Adrenal gland (tissue), 5 donors: Measurements from ENCODE around the gene SNAI3.

Experiments
- POLR2A ChIP-seq, 2 donors: fragments of 450-650 bp; IDR thresholded peaks; one replicate each; pipeline ENCODE4 v1.6.1; 2017; ENCODE audit warnings: antibody characterized with exemption in 2 of 2, mild to moderate bottlenecking in 2 of 2, moderate library complexity in 1 of 2
- TF ChIP-seq, protein P1 (sequence below), 6 experiments: fragments of 450-650 bp in 4 of 6; fragments of 200-600 bp in 2 of 6; sonication (generic) in 1 of 6; IDR thresholded peaks; 1 replicate in 5 of 6; 2 replicates in 1 of 6; pipeline versions ENCODE4 v1.5.1 to v1.8.0; 2016 to 2021; ENCODE audit warnings: antibody characterized with exemption in 6 of 6, mild to moderate bottlenecking in 2 of 6, moderate library complexity in 1 of 6
- donor health status: DM: no; HTN: no; CAD: no.

GRCh38 chr16:88725609-88726407, 39.5 kb upstream of the SNAI3 start:
- no peak for TF ChIP-seq POLR2A (IDR thresholded peaks at IDR 0.05)
- TF ChIP-seq, protein P1, sequence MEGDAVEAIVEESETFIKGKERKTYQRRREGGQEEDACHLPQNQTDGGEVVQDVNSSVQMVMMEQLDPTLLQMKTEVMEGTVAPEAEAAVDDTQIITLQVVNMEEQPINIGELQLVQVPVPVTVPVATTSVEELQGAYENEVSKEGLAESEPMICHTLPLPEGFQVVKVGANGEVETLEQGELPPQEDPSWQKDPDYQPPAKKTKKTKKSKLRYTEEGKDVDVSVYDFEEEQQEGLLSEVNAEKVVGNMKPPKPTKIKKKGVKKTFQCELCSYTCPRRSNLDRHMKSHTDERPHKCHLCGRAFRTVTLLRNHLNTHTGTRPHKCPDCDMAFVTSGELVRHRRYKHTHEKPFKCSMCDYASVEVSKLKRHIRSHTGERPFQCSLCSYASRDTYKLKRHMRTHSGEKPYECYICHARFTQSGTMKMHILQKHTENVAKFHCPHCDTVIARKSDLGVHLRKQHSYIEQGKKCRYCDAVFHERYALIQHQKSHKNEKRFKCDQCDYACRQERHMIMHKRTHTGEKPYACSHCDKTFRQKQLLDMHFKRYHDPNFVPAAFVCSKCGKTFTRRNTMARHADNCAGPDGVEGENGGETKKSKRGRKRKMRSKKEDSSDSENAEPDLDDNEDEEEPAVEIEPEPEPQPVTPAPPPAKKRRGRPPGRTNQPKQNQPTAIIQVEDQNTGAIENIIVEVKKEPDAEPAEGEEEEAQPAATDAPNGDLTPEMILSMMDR (IDR thresholded peaks at IDR 0.05), result no peak
